IMR-90 (cell line): ENCODE results near the gene DNAJC30. TPM values are rescaled to one million over a fixed set of nuclear protein-coding genes. Genes with fewer than 3 reads are reported as not detected.

Experiments used
- ATAC-seq: fragments of 200-7000 bp; cut with Tn5 transposase; 2 replicates; pipeline ENCODE4 v1.9.1; 2020; ENCODE audit warnings: low read depth, mild to moderate bottlenecking, moderate library complexity
- BruUV-seq: library from RNA; stranded (reverse); fragments of 400-500 nt; replicated peaks from 2 replicates; lab custom pipeline; 2021; lab: Mats Ljungman, UMichigan
- CTCF ChIA-PET: fragments of 300-600 bp; formaldehyde crosslinking; extraction: SDS; loops from one replicate; lab custom pipeline; 2021; ENCODE audit warnings: antibody characterized with exemption; lab: Yijun Ruan, JAX
- POLR2A ChIA-PET: fragments of 300-600 bp; sonication (Branson Sonifier 250); formaldehyde crosslinking; loops from one replicate; lab custom pipeline; 2022; ENCODE audit warnings: antibody characterized with exemption; ENCODE audit not compliant: unreplicated experiment; lab: Charles Lee
- DNase-seq: peaks from one replicate; pipeline ENCODE4 v3.0.0; 2013
- H2AFZ ChIP-seq: replicated peaks from 2 replicates; pipeline ENCODE3; 2013; ENCODE audit warnings: low read length, mild to moderate bottlenecking; ENCODE audit not compliant: poor library complexity
- H2AK5ac ChIP-seq: 2 replicates; pipeline ENCODE4 v1.6.1; 2013; ENCODE audit warnings: low read depth, low read length, inconsistent platforms
- H2AK9ac ChIP-seq: replicated peaks from 2 replicates; pipeline ENCODE3; 2013; ENCODE audit warnings: mild to moderate bottlenecking, low read depth, low read length, moderate library complexity; ENCODE audit not compliant: poor library complexity
- H2BK120ac ChIP-seq: 2 replicates; pipeline ENCODE4 v1.6.1; 2013; ENCODE audit warnings: low read depth, low read length, inconsistent platforms
- H2BK15ac ChIP-seq: 3 replicates; pipeline ENCODE4 v1.6.1; 2013; ENCODE audit warnings: low read depth, low read length, inconsistent platforms
- H2BK20ac ChIP-seq: 2 replicates; pipeline ENCODE4 v1.6.1; 2013; ENCODE audit warnings: low read depth, mild to moderate bottlenecking, inconsistent platforms, low read length, moderate library complexity
- H2BK5ac ChIP-seq: 2 replicates; pipeline ENCODE4 v1.6.1; 2013; ENCODE audit warnings: mild to moderate bottlenecking, low read depth, low read length, inconsistent platforms; ENCODE audit not compliant: poor library complexity, severe bottlenecking
- H3K14ac ChIP-seq: replicated peaks from 2 replicates; pipeline ENCODE4 v1.6.1; 2013; ENCODE audit warnings: low read depth, low read length, inconsistent platforms
- H3K18ac ChIP-seq: 2 replicates; pipeline ENCODE4 v1.6.1; 2013; ENCODE audit warnings: low read depth, low read length, control low read depth
- H3K23ac ChIP-seq: 2 replicates; pipeline ENCODE4 v1.6.1; 2013; ENCODE audit warnings: low read depth, low read length, inconsistent platforms
- H3K27ac ChIP-seq: 2 replicates; pipeline ENCODE4 v1.5.1; 2013; ENCODE audit warnings: mild to moderate bottlenecking, control low read depth, low read length; ENCODE audit not compliant: insufficient read depth
- H3K27me3 ChIP-seq: 2 replicates; pipeline ENCODE4 v1.6.1; 2013; ENCODE audit warnings: low read length; ENCODE audit not compliant: control insufficient read depth, insufficient read depth
- H3K36me3 ChIP-seq: 2 replicates; pipeline ENCODE4 v1.6.1; 2013; ENCODE audit warnings: low read length, mixed read lengths; ENCODE audit not compliant: control insufficient read depth, insufficient read depth
- H3K4ac ChIP-seq: 2 replicates; pipeline ENCODE4 v1.6.1; 2013; ENCODE audit warnings: low read depth, low read length, inconsistent platforms
- H3K4me1 ChIP-seq: 2 replicates; pipeline ENCODE4 v1.6.1; 2013; ENCODE audit warnings: low read length, mixed read lengths; ENCODE audit not compliant: control insufficient read depth, insufficient read depth
- H3K4me2 ChIP-seq: 2 replicates; pipeline ENCODE4 v1.6.1; 2013; ENCODE audit warnings: low read depth, mild to moderate bottlenecking, control low read depth, low read length, moderate library complexity
- H3K4me3 ChIP-seq: 2 replicates; pipeline ENCODE4 v1.5.1; 2013; ENCODE audit warnings: low read depth, mild to moderate bottlenecking, control low read depth, low read length, moderate library complexity; ENCODE audit not compliant: insufficient read depth
- H3K56ac ChIP-seq: 2 replicates; pipeline ENCODE4 v1.6.1; 2013; ENCODE audit warnings: low read length, inconsistent platforms; ENCODE audit not compliant: insufficient read depth; ENCODE audit errors: extremely low read depth
- H3K79me1 ChIP-seq, 2 experiments: 2 replicates each; pipeline ENCODE4 v1.6.1; 2013; ENCODE audit warnings: low read length in 2 of 2, inconsistent platforms in 1 of 2, low read depth in 1 of 2
- H3K9ac ChIP-seq: 2 replicates; pipeline ENCODE4 v1.6.1; 2013; ENCODE audit warnings: low read depth, low read length, control low read depth
- H3K9me1 ChIP-seq: 2 replicates; pipeline ENCODE4 v1.6.1; 2013; ENCODE audit warnings: low read length, inconsistent platforms; ENCODE audit not compliant: insufficient read depth
- H3K9me3 ChIP-seq: 2 replicates; pipeline ENCODE4 v1.6.1; 2013; ENCODE audit warnings: low read length; ENCODE audit not compliant: control insufficient read depth, insufficient read depth
- H4K20me1 ChIP-seq: 2 replicates; pipeline ENCODE4 v1.6.1; 2013; ENCODE audit warnings: low read length, inconsistent platforms; ENCODE audit not compliant: insufficient read depth
- H4K5ac ChIP-seq: 2 replicates; pipeline ENCODE4 v1.6.1; 2013; ENCODE audit warnings: mild to moderate bottlenecking, low read depth, low read length, control low read depth
- H4K8ac ChIP-seq, 2 experiments: 2 replicates each; pipeline ENCODE4 v1.6.1; 2013; ENCODE audit warnings: low read depth in 2 of 2, low read length in 2 of 2, control low read depth in 1 of 2, inconsistent platforms in 1 of 2
- H4K91ac ChIP-seq: 2 replicates; pipeline ENCODE4 v1.6.1; 2013; ENCODE audit warnings: low read depth, low read length, inconsistent platforms; ENCODE audit not compliant: insufficient read depth
- BHLHE40 ChIP-seq: fragments of 150-350 bp; IDR thresholded peaks from 2 replicates; pipeline ENCODE4 v1.6.1; 2016; ENCODE audit warnings: mild to moderate bottlenecking, low read depth, low read length
- MAFK ChIP-seq: IDR thresholded peaks from 2 replicates; pipeline ENCODE4 v1.6.1; 2012; ENCODE audit warnings: low read depth, low read length, improper control_type of control experiment
- RAD21 ChIP-seq: IDR thresholded peaks from 2 replicates; pipeline ENCODE4 v1.6.1; 2012; ENCODE audit warnings: low read length, improper control_type of control experiment
- SMC3 ChIP-seq: fragments of 150-350 bp; IDR thresholded peaks from 2 replicates; pipeline ENCODE4 v1.6.1; 2016; ENCODE audit warnings: low read depth, mild to moderate bottlenecking, antibody characterized with exemption, low read length, moderate library complexity
- WGBS, 2 experiments: methylation state at CpG; one replicate each; pipeline versions ENCODE4 v1.1.5 to v1.1.7; 2013; ENCODE audit warnings: missing lambda C conversion rate in 2 of 2; ENCODE audit not compliant: insufficient read length in 1 of 2; ENCODE audit errors: extremely low coverage in 2 of 2; 5-methylcytosine and 5-hydroxymethylcytosine counted together
- dilution Hi-C: fragments of 300-500 bp; cut with HindIII; formaldehyde crosslinking; loops from one replicate; pipeline ENCODE4 v1.14.3; 2018; ENCODE audit warnings: low sequenced_read_pairs; ENCODE audit not compliant: unreplicated experiment
- in situ Hi-C: fragments of 300-500 bp; cut with MboI; formaldehyde crosslinking; loops from 3 replicates; pipeline ENCODE4 v1.14.3; 2019; ENCODE audit warnings: low sequenced_read_pairs, inconsistent platforms, mixed read lengths
- intact Hi-C: fragments of 100-400 bp; cut with micrococcal nuclease; formaldehyde crosslinking; loops from 2 replicates; pipeline ENCODE4 v1.10.0; 2022
- polyA plus RNA-seq, 3 experiments: library from polyadenylated mRNA; depleted of rRNA; stranded (reverse); fragments of >200 nt; gene quantifications; 2 replicates each; pipeline ENCODE4 v1.2.3, GENCODE V29; 2012; ENCODE audit warnings: low replicate concordance in 1 of 3
- total RNA-seq: library from RNA; depleted of rRNA; stranded (reverse); fragments of >200 nt; gene quantifications from 2 replicates; pipeline ENCODE4 v1.2.3, GENCODE V29; 2012
- TF ChIP-seq, protein P1 (sequence below): conservative IDR thresholded peaks from 2 replicates; pipeline ENCODE4 v1.5.1; 2012; ENCODE audit warnings: mild to moderate bottlenecking, low read depth, low read length, improper control_type of control experiment

The DNAJC30 gene
- total and polyA plus RNA-seq, 2 of the 4 experiments (the other 2 are of a cell fraction), result 1.6 to 9.0 TPM

DNA sequence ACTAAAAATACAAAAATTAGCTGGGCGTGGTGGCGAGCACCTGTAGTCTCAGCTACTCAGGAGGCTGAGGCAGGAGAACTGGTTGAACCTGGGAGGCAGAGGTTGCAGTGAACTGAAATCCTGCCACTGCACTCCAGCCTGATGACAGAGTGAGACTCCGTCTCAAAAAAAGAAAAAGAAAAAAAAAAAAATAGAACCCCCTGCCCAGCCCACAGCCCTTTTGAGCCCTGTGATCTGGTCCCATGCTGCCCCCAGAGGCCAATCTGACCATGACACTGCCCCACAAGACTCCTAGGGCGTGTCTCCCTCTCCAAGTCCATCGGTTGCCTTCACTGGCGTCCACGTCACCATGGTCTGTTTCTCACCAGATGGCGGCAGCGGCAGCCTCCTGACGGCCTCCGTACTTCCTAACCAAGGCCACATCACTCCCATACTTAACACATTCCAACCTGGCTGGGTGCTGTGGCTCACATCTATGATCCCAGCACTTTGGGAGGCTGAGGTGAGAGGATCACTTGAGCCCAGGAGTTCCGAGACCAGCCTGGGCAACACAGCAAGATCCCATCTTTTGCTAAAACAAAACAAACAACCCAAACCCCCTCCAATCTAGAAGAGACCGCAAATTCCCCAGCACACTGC, 18.2 kb upstream of the DNAJC30 start:
- Histone ChIP-seq H3K18ac (no peak overlapping the region), H3K4me2 (no peak overlapping the region), H3K9me3 (no peaks in the 10 kb centered on the region), H3K9me1 (0 out of 2 replicates have a peak, but pooled peaks cover 5% of the 10 kb centered on the region), H4K8ac (no peak overlapping the region), H2AK5ac (no peak overlapping the region), H3K4me1 (peaks cover 8% of the 10 kb centered on the region), H4K20me1 (peaks cover 36% of the 10 kb centered on the region), H3K23ac (no peak overlapping the region), H3K27me3 (no peaks in the 10 kb centered on the region), H3K56ac (no peak overlapping the region), H4K5ac (no peak overlapping the region), H2BK20ac (no peak overlapping the region), H2BK15ac (no peak overlapping the region), H2AFZ (no peak overlapping the region), H3K27ac (no peak overlapping the region), H4K91ac (no peak overlapping the region), H3K79me1 (peaks cover 2 to 24% of the 10 kb centered on the region in 2 experiments; a peak in 2 of 4 replicates), H2BK120ac (no peak overlapping the region), H3K14ac (no peak overlapping the region), H2AK9ac (peak overlapping the region; percentile 6), H3K4me3 (no peak overlapping the region), H3K4ac (no peak overlapping the region), H2BK5ac (no peak overlapping the region), H3K36me3 (peaks cover 64% of the 10 kb centered on the region), H3K9ac (no peak overlapping the region)
- CTCF ChIA-PET, result interaction anchor here (0.7 to 0.9 kb wide), 3 partner anchors 10 to 83 kb away, joined by 3 read pairs; no protein-coding TSS in a partner anchor
- in situ Hi-C loops, result no loop called here
- peak; percentile 33 for DNase-seq
- dilution Hi-C loops, result no loop called here
- POLR2A ChIA-PET, result no interaction called here
- 73% methylated on average over 3 of the region's 13 CpGs; no CpG with 5 or more reads in 1 of the 2 experiments for WGBS, 2 experiments
- no TSS peak for BruUV-seq
- intact Hi-C loops, result no loop called here
- TF ChIP-seq RAD21 (peak; percentile 45), MAFK (no peak), SMC3 (peak; percentile 40), BHLHE40 (no peak)
- TF ChIP-seq, protein P1, sequence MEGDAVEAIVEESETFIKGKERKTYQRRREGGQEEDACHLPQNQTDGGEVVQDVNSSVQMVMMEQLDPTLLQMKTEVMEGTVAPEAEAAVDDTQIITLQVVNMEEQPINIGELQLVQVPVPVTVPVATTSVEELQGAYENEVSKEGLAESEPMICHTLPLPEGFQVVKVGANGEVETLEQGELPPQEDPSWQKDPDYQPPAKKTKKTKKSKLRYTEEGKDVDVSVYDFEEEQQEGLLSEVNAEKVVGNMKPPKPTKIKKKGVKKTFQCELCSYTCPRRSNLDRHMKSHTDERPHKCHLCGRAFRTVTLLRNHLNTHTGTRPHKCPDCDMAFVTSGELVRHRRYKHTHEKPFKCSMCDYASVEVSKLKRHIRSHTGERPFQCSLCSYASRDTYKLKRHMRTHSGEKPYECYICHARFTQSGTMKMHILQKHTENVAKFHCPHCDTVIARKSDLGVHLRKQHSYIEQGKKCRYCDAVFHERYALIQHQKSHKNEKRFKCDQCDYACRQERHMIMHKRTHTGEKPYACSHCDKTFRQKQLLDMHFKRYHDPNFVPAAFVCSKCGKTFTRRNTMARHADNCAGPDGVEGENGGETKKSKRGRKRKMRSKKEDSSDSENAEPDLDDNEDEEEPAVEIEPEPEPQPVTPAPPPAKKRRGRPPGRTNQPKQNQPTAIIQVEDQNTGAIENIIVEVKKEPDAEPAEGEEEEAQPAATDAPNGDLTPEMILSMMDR, result peak; percentile 53
- ATAC-seq, result peak; percentile 47
